NCI-H82 treated with DMSO at 0.1 percent for 48 hours (cell line): ENCODE data around the gene AGO3.
"Not testable (repeated sequence)": the region's sequence is repeated elsewhere in the genome, so short reads cannot be mapped to it uniquely, and the experiment has no call there.

Experiments
- DNase-seq: peaks from one replicate; lab custom pipeline; 2025; ENCODE audit not compliant: unreplicated experiment; lab: John Stamatoyannopoulos, UW

The AGO3 gene

DNA sequence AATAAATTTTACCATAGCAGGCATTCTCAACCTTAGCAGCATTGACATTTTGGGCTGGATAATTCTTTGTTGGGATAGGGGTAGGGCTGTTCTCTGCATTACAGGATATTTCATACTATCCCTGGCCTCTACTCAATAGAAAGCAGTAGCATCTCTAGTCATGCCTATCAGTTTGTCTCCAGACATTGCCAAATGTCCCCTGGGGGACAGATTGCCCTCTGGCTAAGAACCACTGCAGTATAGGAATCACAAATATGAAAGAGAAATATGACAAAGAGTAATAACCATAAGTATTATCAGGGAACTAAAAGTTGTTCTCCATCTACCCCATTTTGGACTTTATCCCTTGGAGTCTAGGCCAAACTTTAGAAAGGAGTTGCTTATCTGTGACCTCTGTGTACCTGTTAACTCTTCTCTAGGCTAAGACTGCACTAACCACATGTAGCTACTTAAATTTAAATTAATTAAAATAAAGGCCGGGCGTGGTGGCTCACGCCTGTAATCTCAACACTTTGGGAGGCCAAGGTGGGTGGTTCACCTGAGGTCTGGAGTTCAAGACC is 76.1 kb downstream of the AGO3 start:
- DNase-seq, result no peak

DNA sequence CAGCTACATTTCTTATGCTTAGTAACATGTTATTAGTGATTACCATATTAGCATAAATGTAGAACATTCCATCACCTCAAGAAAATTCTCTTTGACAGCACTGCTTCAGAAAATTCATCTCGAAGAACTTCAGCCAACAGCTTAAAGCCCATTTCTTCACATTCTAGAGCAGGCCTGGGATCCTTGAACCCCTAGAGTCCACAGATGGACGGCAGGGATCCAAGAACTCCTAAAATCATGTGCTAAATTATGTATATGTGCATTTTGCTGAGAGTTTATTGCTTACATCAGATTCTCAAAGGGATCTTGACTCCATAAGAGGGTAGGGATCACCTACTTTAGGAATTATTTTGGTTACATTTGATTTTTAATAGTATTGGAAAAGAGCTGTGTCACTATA is 76.8 kb downstream of the AGO3 start:
- no peak for DNase-seq

DNA sequence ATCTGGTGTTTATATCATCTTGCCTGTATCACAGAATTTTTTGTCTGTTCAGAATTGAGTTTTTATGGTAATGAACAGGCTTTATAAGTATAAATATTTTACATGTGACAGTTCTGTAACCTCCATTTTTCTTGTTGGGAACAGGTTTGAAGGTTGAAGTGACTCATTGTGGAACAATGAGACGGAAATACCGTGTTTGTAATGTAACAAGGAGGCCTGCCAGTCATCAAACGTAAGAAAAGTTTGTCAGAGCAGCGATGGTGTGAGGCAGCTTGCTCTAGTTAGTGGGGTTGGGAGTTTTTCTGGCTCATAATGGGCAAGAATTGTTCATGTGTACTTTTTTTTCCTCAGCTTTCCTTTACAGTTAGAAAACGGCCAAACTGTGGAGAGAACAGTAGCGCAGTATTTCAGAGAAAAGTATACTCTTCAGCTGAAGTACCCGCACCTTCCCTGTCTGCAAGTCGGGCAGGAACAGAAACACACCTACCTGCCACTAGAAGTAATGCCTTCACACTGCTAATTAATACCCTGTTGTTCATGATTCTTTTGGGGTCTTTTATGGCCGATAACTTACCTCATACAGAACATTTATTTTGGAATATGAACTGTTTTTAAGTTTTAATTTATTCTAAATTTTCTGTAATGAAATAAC is 77.8 kb downstream of the AGO3 start:
- no peak for DNase-seq

DNA sequence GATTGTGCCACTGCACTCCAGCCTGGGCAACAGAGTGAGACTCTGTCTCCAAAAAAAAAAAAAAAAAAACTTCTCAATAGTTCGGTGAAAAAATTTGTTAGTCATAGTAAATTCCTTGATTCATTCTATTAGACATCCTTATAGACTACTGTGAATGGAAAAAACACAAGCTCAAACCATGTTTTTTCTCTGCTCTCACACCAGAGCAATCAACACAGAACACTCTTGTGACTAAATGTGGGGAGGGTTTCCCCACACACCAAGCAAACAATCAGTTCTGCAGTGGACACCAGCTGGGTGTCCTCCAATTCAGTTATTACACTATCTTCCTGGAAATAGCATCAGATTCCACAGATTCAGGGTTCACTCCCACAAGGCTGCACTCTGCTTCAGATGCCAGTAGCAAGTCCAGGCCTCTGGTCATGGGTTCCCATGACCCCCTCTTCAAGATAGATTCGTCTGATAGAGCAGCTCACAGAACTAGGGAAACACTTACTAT is 83.9 kb downstream of the AGO3 start:
- DNase-seq, result no peak

DNA sequence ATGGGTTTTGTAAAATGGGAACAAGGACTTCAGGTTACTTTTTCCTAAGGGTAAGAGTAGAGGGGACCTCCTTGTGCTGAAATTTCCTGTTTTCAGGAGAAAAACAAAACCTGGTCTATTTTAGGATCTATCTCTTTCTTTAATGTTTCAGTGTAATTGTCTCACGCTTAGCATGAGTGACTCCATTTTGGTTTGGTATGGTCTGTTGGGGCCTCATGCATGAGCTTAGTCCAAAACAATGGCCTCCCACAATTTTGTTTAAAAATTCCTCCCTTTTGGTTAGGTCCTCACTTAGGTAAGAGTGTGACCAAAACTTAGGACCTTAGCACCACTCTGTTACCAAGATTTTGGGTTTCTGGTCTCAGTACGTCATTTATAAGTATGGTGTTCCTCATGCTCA is 85.8 kb downstream of the AGO3 start:
- DNase-seq, result no peak

DNA sequence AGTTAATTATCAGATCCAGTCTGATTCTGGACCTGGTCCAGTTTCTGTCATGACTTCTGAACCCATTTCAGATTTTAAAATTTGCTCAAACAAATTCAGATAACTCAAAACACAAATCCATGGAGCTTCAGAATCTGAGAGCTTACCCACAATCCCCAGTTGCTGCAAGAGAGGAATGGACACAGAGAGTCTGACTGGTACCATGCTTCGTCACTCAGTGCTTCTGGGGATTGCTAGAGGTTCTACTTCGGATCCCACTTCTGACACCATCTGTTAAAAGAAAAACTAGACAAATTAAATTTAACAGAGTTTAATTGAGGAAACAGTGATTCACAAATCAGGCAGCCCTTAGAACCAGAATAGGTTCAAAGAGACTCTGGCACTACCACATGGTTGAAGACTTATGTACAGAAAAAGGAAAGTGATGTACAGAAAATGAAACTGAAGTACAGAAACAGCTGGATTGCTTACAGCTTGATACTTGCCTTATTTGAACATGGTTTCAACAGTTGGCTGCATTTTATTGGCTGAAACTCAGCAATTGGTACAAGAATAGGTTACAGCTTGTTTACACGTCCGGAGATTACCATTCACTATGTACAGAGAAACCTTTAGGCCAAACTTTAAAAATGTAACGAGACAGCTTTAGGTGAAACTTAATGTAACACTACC is 92.3 kb downstream of the AGO3 start:
- DNase-seq, result no peak

DNA sequence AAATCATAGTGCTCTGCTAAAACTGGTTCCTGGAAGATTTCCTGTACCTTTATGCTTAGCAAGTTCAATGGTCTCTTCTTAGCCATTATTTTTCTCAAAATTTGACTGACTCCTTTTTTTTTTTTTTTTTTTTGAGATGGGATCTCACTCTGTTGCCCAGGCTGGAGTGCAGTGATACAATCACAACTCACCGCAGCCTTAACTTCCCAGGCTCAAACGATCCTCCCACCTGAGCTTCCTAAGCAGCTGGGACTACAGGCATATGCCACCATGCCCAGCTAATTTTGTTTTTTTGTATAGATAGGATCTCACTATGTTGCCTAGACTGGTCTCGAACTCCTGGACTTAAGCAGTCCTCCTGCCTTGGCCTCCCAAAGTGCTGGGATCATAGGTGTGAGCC is 93.1 kb downstream of the AGO3 start:
- DNase-seq, result not testable (repeated sequence)

DNA sequence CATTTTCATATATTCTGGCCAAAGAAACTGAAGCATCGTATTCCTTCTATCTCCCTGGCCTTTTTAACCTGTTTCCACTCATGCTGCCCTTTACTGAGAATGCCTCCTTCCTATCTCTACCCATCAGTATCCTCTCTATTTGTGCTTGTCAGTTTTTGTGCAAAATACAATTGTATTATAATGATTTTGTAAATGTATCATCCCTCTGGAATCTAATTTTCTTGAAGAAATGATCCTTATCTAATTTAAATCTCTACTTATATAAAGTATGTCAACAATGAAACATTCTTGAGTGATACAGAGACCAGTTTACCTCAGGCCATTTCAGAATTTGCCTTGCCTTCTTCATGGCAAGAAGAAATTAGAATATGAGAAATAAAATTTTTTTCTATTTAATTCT is 93.9 kb downstream of the AGO3 start:
- DNase-seq, result no peak

DNA sequence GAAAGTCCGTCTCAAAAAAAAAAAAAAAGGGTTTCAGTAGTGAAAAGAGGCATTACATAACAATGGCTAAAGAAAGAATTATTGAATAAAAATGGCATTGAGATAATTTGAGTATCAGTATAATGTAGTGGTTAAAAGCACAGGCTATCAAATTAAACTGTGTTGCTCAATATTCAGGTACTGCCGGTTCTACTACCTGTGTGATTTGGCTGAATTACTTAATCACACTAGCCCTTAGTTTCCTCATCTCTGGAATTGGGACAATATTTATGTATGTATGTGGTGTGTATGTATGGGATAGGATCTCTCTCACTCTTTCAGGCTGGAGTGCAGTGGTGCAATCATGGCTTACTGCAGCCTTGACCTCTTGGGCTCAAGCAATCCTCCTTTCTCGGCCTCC is 96.9 kb downstream of the AGO3 start:
- no peak for DNase-seq

DNA sequence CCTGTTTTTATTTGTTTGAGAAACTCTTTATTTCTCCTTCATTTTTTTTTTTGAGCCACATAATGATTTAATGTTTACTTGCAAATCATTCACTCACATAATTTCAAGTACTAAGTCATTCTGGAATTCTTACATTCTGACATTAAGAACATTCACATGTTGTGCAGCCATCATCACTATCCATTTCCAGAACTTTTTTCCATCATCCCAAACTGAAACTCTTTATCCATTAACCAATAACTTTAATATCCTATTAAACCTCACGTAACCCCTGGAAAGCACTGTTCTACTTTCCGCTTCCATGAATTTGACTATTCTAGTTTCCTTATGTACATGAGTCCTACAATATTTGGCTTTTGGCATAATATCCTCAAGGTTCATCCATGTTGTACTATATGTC is 100.5 kb downstream of the AGO3 start:
- no peak for DNase-seq

DNA sequence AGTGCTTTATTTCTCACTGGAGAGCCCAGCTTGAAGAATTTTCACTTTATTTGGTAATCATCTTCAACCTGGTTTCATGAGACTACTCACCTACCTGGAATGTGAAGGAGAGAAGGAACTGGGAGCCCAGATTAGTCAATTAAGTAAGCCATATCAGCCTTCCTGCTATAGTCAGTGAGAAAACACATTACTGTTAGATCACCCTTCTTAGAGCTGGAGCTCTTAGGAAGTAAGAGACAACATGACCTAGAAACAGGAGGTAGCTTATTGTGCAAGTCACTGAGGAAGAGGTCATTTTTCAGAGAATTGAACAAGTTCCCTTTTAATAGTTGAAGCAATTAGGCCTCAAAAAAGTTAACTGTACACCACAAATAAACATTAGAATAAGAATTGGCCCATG is 103.8 kb downstream of the AGO3 start:
- DNase-seq, result no peak

DNA sequence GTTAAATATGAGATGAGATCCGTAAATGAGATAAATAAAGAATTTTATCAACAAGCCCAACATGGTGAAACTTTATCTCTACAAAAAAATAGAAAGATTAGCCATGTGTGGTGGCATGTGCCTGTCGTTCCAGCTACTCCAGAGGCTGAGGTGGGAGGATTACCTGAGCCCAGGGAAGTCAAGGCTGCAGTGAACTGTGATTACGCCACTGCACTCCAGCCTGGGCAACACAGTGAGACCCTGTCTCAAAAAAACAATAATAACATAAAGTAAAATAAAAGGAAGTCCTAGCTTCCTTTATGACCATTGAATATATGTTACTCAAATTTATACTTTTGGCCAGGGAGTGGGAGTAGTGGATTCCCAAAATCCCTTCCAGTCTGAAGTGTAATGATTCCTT is 104.2 kb downstream of the AGO3 start:
- no peak for DNase-seq

DNA sequence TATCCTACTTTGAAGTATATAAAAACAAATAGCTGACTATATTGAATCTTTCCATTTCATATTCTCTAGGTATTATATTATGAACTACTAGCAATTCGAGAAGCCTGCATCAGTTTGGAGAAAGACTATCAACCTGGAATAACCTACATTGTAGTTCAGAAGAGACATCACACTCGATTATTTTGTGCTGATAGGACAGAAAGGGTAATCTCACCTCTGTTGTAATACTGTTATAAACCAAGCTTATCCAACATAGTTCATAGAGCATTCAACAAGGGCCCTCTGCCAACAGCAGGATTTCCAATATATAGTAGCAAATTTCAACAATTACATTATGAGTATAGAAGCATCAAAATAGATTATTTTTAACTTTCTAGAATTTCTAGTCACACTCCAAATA is 109.3 kb downstream of the AGO3 start:
- no peak for DNase-seq

DNA sequence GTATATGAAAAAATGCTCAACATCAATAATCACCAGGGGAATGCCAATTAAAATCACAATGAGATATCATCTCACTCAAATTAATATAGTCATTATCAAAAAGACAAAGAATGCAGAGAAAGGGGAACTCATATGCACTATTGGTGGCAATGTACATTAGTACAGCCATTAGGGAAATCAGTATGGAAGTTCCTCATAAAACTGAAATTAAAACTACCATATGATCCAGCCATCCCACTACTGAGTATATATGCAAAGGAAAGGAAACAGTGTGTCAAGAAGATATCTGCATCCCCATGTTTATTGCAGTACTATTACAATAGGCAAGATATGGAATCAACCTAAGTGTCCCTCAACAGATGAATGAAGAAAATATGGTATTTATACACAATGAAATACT is 120.9 kb downstream of the AGO3 start:
- no peak for DNase-seq

DNA sequence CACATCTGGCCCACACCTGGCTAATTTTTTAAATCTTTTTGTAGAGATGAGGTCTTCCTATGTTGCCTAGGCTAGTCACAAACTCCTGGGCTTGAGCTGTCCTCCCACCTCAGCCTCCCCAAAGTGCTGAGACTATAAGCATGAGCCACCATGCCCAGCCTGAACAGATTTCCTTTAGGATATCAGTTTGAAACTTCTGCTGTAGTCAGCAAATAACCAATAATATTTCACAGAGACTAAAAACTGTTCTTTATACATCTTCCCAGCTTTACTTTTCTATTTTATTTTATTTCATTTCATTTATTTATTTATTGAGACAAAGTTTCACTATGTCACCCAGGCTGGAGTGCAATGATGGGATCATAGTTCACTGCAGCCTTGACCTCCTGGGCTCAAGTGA is 123.1 kb downstream of the AGO3 start:
- DNase-seq, result no peak

DNA sequence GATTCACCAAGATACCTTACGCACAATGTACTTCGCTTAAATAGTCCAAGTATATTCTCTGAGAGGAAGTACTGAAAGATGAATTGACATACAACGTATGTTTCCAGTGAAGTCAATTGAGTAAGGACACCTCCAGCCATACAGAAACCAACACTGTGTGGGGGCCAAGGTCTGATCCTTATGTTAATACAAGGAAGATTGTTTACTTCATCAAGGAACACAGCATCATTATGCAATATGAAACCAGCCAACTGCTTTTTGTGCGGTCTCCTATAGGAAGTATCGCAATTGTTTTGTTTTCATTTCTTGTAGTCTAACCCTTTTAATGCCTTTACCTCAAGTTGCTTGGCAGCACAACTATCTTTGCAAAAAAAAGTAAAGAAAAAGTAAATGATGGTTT is 124.8 kb downstream of the AGO3 start:
- no peak for DNase-seq

DNA sequence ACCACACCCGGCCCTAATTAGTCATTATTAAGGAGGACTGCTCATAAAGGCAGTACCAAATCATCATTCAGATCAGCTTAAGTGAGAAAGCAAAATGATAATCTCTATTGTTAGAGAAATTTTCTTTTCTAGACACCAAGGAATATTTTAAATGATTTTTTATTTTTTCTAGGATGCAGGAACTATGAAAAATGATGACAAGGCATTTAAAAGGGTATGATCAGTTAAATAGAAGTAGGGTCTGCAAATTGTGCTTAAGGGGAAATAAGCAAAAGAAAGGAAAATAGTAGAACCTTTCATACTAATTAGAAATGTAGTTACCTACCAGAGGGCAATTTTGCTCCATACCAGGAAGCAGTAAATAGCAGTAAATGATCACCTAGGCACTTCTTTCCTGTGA is 131.4 kb downstream of the AGO3 start:
- no peak for DNase-seq

DNA sequence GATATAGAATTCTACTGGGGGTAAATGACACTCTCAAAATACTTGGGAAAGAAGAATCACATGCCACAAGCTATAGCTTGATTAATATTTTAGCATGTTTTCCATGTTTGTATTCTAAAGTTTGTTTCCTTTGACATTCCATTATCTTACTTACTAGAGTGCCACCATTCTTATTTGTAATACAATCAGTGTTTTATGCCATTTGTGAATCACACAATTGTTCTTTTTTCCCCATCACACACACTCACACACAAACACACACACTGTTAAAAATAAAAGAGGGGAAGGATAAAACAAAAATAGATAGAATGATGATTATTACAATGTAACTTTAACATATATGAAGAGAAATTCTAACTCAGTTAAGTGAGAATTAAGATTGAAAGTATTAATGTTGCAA is 137.0 kb downstream of the AGO3 start:
- no peak for DNase-seq

DNA sequence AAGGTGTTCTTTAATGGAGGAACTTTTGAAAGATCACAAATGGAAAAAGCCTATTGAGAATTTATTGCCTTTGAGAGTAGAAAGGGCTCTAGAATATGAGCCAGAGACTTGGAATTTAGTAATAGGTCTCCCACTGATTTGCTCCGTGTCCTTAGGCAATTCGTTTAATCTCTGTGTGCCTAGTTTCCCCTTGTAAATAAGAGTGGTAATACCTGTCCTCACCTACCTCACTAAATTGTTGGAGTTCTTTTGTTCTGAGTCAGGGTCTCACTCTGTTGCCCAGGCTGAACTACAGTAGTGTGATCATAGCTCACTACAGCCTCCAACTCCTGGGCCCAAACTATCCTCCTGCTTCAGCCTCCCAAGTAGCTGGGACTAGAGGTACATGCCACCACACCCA is 138.0 kb downstream of the AGO3 start:
- DNase-seq, result no peak

DNA sequence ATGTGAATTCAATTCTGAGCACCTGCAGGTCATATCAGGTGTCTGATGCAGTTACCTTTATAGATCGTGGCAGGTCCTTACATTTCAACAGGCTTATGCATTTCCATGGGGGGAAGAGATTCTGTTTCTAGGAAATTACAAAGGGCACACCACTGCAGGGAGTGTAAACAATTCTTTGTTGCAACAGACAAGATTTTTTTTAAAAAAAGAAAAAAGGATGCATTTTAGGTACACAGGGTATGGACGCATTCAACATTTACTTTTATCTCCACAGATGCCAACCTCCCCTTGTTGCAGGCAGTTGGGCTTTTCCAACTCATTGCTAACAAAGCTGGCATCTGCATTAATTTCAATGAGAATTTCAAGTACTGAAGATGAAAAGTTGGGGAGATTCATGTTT is 139.4 kb downstream of the AGO3 start:
- no peak for DNase-seq

DNA sequence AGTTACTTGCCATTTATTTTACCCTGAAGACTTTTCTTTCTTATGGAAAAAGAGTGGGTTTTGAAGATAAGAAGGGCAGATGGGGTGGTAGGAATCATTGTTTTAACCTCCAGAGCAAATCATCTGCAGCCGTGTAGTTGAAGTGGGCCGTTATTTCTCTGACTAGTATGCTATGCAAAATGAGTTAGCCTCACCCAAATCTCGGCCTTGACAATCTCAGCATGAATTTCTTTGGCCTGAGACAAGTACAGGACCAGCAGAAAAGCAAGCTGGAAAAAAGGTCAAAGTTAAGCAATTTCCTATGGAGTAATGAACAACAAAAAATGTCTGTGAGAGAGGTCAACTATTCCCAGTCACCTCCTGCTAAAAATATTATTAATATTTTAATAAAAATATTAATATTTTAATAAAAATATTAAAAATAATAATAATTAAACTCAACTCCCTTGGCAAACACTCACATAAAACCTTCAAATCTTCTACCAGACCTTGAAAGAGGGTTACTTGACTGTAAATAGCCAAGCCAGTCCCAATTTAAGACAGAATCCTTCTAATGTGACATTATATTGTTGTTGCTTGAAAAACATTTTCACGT is 146.2 kb downstream of the AGO3 start:
- no peak for DNase-seq

DNA sequence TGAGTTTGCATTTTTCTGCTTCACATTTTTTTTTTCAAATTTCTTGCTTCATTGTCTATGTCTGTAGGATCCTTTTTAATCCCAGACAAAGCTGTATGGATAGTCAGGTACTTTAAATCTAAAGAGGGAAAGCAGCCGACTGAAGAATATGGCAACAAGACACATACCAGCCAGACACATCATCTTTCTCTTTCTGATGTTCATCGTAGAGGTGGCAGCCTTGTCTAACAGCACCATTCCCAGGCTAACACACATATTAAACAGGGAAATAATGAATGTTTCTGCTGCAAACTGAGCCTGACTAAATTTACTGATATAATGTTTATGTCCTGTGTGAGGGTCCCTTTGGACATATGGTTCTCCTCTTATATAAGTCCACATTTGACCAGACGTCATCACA is 149.3 kb downstream of the AGO3 start:
- no peak for DNase-seq
